Muscle layer of colon (tissue), 2 donors: ENCODE measurements around the gene CDH24.
A peak's percentile ranks its signal among the peaks of the same experiment; 100 is the strongest.

Experiments
- H3K27ac ChIP-seq: one replicate; pipeline ENCODE4 v1.7.0; 2013; ENCODE audit warnings: low read depth, mild to moderate bottlenecking, low read length, moderate library complexity
- H3K27me3 ChIP-seq, 2 donors: one replicate each; pipeline ENCODE4 v1.7.0; 2013; ENCODE audit warnings: low read length in 2 of 2, mild to moderate bottlenecking in 2 of 2; ENCODE audit not compliant: insufficient read depth in 2 of 2, control insufficient read depth in 1 of 2
- H3K36me3 ChIP-seq: one replicate; pipeline ENCODE4 v1.7.0; 2013; ENCODE audit warnings: mild to moderate bottlenecking, low read length; ENCODE audit not compliant: insufficient read depth
- H3K4me1 ChIP-seq: one replicate; pipeline ENCODE4 v1.7.0; 2013; ENCODE audit warnings: mild to moderate bottlenecking, low read length; ENCODE audit not compliant: insufficient read depth
- H3K4me3 ChIP-seq, 2 donors: one replicate each; pipeline ENCODE4 v1.7.0; 2013; ENCODE audit warnings: low read length in 2 of 2, low read depth in 1 of 2, mild to moderate bottlenecking in 1 of 2, moderate library complexity in 1 of 2
- H3K9ac ChIP-seq: one replicate; pipeline ENCODE4 v1.7.0; 2013; ENCODE audit warnings: low read length
- H3K9me3 ChIP-seq: one replicate; pipeline ENCODE4 v1.7.0; 2013; ENCODE audit warnings: mild to moderate bottlenecking, low read length
- donor health status: abdominal sarcoma.
- donor health status: Adenocarcinoma of cecum.

Gene CDH24

DNA sequence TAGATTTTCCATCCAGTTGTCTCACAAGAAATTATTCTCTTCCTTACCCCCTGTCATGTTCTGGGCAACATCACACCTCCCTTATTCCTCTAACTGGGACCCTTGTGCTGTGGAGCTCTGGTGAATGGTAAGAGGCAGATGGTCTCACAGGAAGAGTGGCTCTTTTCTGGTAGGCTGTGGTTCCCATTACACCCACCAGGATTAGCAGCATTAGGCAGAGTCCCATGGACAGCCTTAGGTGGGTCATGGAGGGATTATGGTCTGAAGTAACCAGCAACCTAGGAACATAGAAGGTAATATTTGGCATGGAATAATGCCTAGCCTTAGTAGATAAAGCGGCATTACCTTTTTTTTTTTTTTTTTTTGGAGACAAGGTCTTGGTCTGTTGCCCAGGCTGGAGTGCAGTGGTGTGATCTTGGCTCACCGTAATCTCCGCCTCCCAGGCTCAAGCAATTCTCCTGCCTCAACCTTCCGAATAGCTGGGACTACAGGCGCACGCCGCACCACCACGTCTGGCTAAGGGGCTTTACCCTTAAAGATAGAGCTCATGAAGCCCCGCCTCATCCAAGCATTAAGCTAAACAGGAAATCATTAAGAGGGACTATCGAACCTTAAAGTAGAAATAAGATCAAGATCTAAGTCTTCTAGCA is 42.0 kb upstream of the CDH24 start:
- Histone ChIP-seq H3K9me3 (no peaks in the 10 kb centered on the region), H3K4me1 (peaks cover 12% of the 10 kb centered on the region), H3K9ac (no peak overlapping the region), H3K4me3 (no peak overlapping the region), H3K27me3 (no peaks in the 10 kb centered on the region), H3K36me3 (peaks cover 26% of the 10 kb centered on the region), H3K27ac (no peak overlapping the region)

DNA sequence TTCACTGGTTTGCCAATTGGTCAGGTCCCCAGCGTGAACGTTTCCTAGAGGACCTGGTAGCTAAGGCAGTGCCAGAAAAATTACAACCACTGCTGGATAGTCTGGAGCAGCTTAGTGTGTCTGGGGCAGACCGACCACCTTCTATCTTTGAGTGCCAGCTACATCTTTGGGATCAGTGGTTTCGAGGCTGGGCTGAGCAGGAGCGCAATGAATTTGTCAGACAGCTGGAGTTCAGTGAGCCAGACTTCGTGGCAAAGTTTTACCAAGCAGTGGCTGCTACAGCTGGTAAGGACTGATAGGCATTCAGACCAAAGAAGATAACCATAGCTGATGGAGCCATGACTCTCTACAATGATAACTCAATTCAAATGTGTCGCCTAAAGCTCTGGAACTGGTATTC is 40.5 kb upstream of the CDH24 start:
- Histone ChIP-seq H3K27me3 (no peaks in the 10 kb centered on the region), H3K4me1 (peaks cover 26% of the 10 kb centered on the region), H3K4me3 (no peak overlapping the region), H3K27ac (no peak overlapping the region), H3K36me3 (peaks cover 31% of the 10 kb centered on the region), H3K9ac (no peak overlapping the region), H3K9me3 (no peaks in the 10 kb centered on the region)

- Histone ChIP-seq H3K9ac (peak within 1 kb of the TSS; percentile 81), H3K27ac (peak within 1 kb of the TSS; percentile 99), H3K4me3 (peak within 1 kb of the TSS; percentile 81 to 90), H3K36me3 (peaks cover 51% of the 10 kb centered on the region), H3K4me1 (peaks cover 28% of the 10 kb centered on the region), H3K9me3 (no peaks in the 10 kb centered on the region), H3K27me3 (no peaks in the 10 kb centered on the region)
Measured at GRCh38 chr14:23095196-23096108, 38.1 kb upstream of the CDH24 start, which contains the start of gene C14orf119. Gene C14orf119, plus strand, starts transcription at chr14:23095505. Its CDS starts 2,154 bp downstream, at chr14:23097659.

DNA sequence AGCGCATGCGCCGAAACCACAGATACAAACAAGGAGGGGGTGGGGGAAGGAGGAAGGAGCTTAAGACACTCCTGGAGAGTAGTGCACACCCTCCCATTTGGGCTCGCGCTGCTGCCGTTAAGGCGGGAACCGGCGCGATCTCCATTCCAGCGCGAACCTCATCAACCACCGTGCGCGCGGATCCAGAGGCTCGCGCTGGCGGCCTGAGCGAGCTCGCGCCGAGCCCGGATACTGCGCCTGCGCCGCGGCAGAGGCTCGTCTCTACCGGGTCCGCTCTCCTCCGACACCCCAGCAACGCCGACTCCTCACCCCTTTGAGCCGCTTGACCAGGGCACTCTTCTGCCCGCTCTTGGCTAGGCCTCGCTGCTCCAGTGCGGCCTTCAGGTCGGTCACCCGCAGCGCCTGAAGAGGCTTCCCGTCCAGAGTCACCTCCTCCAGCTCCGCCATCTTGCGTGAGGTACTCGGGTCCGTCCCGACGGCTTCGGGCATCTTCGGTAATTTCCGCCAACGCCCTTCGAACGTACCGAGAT is 37.4 kb upstream of the CDH24 start, which contains the start of gene ACIN1:
Gene ACIN1 (minus strand): TSS at position 471 of the 530 bp plus-strand sequence. CDS start 24 bp downstream, at position 447.
- Histone ChIP-seq H3K27me3 (no peaks in the 10 kb centered on the region), H3K4me3 (peak within 1 kb of the TSS; percentile 81 to 90), H3K4me1 (peaks cover 28% of the 10 kb centered on the region), H3K27ac (peak within 1 kb of the TSS; percentile 99), H3K9me3 (no peaks in the 10 kb centered on the region), H3K9ac (peak within 1 kb of the TSS; percentile 81), H3K36me3 (peaks cover 58% of the 10 kb centered on the region)

DNA sequence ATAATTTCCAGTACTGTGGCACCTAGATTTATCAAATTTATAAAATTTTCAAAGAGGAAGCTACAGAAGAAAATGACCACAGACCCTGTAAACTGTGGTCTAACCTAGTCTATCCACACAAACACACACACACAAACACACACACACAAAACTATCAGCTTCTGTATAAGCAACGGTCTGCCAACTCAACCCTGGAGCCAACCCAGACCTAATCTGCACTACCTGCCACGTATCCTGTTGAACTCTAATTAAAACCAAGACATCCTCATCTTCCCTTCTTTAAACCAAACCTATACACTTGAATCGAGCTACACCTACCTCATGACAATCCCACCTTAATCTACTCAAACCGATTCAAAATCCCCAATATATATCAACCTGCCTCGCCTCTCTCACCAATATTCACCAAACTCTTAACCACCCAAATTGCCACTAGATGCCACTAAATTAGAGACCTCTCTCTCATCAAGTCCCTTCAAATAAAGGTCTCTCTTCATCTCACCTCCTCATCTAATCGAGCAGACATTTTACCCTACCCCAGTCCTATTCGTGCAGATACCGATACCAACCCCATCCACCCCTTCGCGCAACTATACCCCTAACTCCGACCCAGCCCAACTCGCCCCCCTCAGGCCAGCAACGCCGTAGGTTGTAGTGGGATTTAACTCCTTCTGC is 36.8 kb upstream of the CDH24 start:
- Histone ChIP-seq H3K27me3 (no peaks in the 10 kb centered on the region), H3K4me1 (peaks cover 28% of the 10 kb centered on the region), H3K9me3 (no peaks in the 10 kb centered on the region), H3K36me3 (peaks cover 64% of the 10 kb centered on the region), H3K4me3 (peak overlapping the region; percentile 67 to 81), H3K27ac (peak overlapping the region; percentile 96), H3K9ac (peak overlapping the region; percentile 80)

- Histone ChIP-seq H3K4me1 (peaks cover 28% of the 10 kb centered on the region), H3K9ac (peak overlapping the region; percentile 80), H3K9me3 (no peaks in the 10 kb centered on the region), H3K27me3 (no peaks in the 10 kb centered on the region), H3K27ac (no peak overlapping the region), H3K4me3 (peak overlapping the region in 1 of 2 donors; percentile 81), H3K36me3 (peaks cover 64% of the 10 kb centered on the region)
Measured at GRCh38 chr14:23093526-23093925, 36.2 kb upstream of the CDH24 start.

DNA sequence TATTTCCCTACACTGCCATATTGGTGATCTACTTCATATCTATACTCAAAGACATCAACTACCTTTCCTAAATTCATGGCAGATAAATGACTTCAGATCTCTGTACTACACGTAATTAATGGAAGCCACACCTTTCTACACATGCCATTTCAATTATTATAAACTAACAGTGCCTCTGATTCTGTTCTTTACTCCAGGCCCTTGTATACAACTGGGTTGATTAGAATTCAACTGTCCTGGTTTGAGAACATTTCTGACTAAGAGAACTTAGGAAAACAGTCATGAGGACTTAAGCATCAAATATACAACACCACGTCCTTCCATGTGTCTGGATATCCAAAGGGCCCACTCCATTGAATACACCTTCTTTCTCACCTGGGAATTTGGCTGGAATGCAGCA is 35.8 kb upstream of the CDH24 start:
- no peaks in the 10 kb centered on the region for H3K9me3 ChIP-seq
- H3K27ac ChIP-seq: no peak overlapping the region
- no peak overlapping the region for H3K9ac ChIP-seq
- H3K4me1 ChIP-seq: peaks cover 28% of the 10 kb centered on the region
- H3K4me3 ChIP-seq: peak overlapping the region; percentile 4 to 81
- peaks cover 64% of the 10 kb centered on the region for H3K36me3 ChIP-seq
- H3K27me3 ChIP-seq: no peaks in the 10 kb centered on the region

DNA sequence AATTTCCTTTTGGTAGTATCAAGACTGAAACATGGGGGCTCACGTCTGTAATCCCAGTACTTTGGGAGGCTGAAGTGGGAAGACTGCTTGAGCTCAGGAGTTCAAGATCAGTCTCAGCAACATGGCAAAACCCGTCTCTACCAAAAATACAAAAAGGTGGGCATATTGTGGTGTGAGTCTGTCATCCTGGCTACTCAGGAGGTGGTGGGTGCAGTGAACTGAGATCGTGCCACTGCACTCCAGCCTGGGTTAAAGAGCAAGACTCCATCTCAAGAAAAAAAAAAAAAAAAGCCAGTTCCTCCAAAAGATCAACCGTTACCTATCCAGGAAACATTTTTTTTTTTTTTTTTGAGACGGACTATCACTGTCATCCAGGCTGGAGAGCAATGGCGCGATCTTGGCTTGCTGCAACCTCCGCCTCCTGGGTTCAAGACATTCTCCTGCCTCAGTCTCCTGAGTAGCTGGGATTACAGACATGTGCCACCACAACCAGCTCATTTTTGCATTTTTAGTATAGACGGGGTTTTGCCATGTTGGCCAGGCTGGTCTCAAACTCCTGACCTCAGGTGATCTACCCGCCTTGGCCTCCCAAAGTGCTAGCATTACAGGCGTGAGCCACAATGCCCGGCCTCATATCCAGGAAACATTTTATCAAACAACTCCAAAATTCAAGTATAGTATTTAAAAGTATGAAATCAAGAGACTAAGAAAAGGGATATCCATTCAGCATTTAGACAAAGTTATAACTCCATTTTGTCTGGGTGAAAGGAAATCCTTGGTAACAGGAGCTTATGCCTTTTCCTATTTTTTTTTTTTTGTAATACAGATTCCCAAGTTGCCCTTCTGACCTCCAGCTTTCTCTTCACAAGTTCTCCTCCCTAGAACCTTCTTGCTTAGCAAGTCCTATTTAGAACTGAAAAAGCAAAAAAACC is 34.2 kb upstream of the CDH24 start:
- H3K27ac ChIP-seq: no peak overlapping the region
- H3K27me3 ChIP-seq: no peaks in the 10 kb centered on the region
- no peak overlapping the region for H3K9ac ChIP-seq
- H3K4me1 ChIP-seq: peaks cover 17% of the 10 kb centered on the region
- H3K36me3 ChIP-seq: peaks cover 64% of the 10 kb centered on the region
- H3K9me3 ChIP-seq: no peaks in the 10 kb centered on the region
- no peak overlapping the region for H3K4me3 ChIP-seq

DNA sequence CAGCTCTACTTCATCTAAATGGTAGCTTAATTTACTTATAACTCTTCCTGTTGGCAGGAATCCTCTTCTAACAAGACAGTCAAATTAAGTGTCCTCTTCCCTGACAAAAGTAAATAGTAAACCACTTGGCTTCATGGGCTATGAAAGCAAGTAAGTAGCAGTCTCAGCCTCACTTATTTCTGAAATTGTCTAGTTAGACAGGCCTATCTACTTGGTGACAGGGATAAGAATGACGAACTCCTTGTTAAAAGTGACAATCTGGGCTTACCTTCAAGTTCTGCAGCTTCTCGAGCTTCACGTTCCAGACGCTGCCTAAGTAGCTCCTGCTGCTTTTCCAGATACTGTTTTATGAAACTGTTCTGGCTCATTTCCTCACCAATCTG is 32.9 kb upstream of the CDH24 start:
- H3K4me3 ChIP-seq: no peak overlapping the region
- peaks cover 77% of the 10 kb centered on the region for H3K36me3 ChIP-seq
- H3K9ac ChIP-seq: no peak overlapping the region
- no peaks in the 10 kb centered on the region for H3K27me3 ChIP-seq
- H3K4me1 ChIP-seq: peaks cover 15% of the 10 kb centered on the region
- no peak overlapping the region for H3K27ac ChIP-seq
- H3K9me3 ChIP-seq: no peaks in the 10 kb centered on the region

- Histone ChIP-seq H3K4me1 (peaks cover 15% of the 10 kb centered on the region), H3K4me3 (no peak overlapping the region), H3K27ac (no peak overlapping the region), H3K9me3 (no peaks in the 10 kb centered on the region), H3K36me3 (peaks cover 83% of the 10 kb centered on the region), H3K27me3 (no peaks in the 10 kb centered on the region), H3K9ac (no peak overlapping the region)
Measured at GRCh38 chr14:23089498-23090253, 32.4 kb upstream of the CDH24 start.
